MG63 (cell line): ENCODE results near the gene ELP6. TPM values are rescaled to one million over a fixed set of nuclear protein-coding genes. Genes with fewer than 3 reads are reported as not detected.
"Not testable (repeated sequence)": the region's sequence is repeated elsewhere in the genome, so short reads cannot be mapped to it uniquely, and the experiment has no call there.

Source experiments
- DNase-seq: peaks from one replicate; pipeline ENCODE4 v3.0.0-alpha.2; 2020
- H3K27me3 ChIP-seq: fragments of 250-450 bp; sonication (Bioruptor Pico); 2 replicates; pipeline ENCODE4 v1.5.1; 2020; ENCODE audit warnings: mild to moderate bottlenecking, moderate library complexity
- H3K36me3 ChIP-seq: fragments of 250-450 bp; sonication (Bioruptor Pico); 2 replicates; pipeline ENCODE4 v1.5.1; 2020; ENCODE audit warnings: mild to moderate bottlenecking, moderate library complexity
- H3K4me3 ChIP-seq: fragments of 250-450 bp; sonication (Bioruptor Pico); 2 replicates; pipeline ENCODE4 v1.5.1; 2020; ENCODE audit warnings: mild to moderate bottlenecking, moderate library complexity
- H3K9me3 ChIP-seq: fragments of 250-450 bp; sonication (Bioruptor Pico); 2 replicates; pipeline ENCODE4 v1.5.1; 2020; ENCODE audit warnings: mild to moderate bottlenecking, moderate library complexity
- total RNA-seq: library from RNA; depleted of rRNA; stranded (reverse); fragments of >200 nt; shearing (Covaris generic); gene quantifications from 2 replicates; pipeline ENCODE4 v1.2.3, GENCODE V29; 2014; ENCODE audit warnings: low replicate concordance

Gene ELP6
- total RNA-seq, 1 experiment from 2014 or later: 33.2 TPM

DNA sequence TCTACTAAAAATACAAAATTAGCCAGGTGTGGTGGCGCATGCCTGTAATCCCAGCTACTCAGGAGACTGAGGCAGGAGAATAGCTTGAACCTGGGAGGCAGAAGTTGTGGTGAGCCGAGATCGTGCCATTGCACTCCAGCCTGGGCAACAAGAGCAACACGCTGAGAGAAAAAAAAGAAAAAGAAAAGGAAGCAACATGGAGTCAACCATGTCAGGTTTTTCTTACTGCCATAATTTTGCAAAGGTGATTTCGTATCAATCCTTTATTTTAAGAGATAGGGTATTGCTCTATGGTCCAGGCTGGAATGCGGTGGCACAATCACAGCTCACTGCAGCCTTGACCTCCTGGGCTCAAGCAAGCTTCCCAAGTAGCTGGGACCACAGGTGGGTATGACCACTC, 33.2 kb downstream of the ELP6 start:
- H3K4me3 ChIP-seq, DNase-seq, H3K36me3 ChIP-seq, H3K9me3 ChIP-seq, H3K27me3 ChIP-seq: not testable (repeated sequence)

DNA sequence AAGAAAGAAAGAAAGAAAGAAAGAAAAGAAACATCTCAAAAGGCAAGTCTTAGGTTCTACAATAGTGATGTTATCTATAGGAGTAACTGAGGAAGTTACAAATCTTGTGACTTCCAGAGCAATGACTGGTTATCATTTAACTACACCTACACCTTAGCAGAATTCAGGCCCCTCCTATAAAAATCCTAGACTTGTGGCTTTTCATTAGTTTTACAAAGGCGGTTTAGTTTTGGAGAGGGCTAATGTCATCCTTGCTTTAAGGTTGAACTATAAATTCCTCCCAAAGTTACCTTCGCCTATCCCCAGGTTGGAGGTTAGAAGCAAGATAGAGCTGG, 33.7 kb downstream of the ELP6 start:
- H3K36me3 ChIP-seq: no peaks in the 10 kb centered on the region
- no peak for DNase-seq
- no peaks in the 10 kb centered on the region for H3K9me3 ChIP-seq
- H3K4me3 ChIP-seq: no peak overlapping the region
- H3K27me3 ChIP-seq: no peaks in the 10 kb centered on the region

- H3K27me3 ChIP-seq: no peaks in the 10 kb centered on the region
- no peaks in the 10 kb centered on the region for H3K36me3 ChIP-seq
- no peak overlapping the region for H3K4me3 ChIP-seq
- H3K9me3 ChIP-seq: no peaks in the 10 kb centered on the region
- DNase-seq: no peak
Measured at GRCh38 chr3:47478022-47478421, 35.5 kb downstream of the ELP6 start.

DNA sequence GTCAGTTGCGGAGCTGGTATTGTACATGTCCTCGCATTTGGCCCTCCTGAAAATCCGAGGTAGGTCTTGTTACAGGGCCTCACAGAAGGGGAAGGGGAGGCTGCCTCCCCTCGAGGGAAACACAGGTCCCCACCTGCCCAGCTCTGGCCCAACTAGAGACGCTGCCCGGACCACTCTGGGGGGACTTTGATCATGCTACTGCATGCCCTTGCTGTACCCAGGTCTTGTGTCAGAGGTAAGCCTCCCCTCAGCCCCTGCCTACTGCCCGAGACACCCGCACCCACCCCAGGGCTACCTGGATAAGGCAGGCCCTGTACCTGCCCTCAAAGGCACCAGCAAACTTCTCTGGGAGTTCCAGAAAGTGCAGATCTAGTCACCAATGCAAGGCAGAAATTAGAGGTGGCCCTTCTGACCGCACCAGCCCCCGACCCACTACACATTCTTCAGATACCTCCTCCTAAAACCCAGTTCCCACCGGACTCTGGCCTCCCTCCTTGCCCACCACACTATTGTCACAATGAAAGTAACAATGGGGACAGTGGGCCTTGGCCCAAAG, 36.8 kb downstream of the ELP6 start:
- DNase-seq: no peak
- H3K9me3 ChIP-seq: no peaks in the 10 kb centered on the region
- no peaks in the 10 kb centered on the region for H3K36me3 ChIP-seq
- peak overlapping the region; percentile 79 for H3K4me3 ChIP-seq
- no peaks in the 10 kb centered on the region for H3K27me3 ChIP-seq

DNA sequence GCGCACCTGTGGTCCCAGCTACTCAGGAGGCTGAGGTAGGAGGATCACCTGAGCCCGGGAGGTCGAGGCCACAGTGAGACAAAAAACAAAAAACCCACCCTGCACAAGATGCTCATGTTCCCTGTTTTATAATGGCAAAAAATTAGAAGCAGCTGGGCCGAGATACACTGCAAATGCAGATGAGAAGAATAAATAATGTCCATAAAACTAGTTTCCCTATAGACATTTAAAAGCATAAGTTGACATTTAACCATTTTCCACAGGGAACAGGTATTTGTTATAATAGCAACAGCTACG, 37.2 kb downstream of the ELP6 start:
- no peaks in the 10 kb centered on the region for H3K36me3 ChIP-seq
- no peaks in the 10 kb centered on the region for H3K9me3 ChIP-seq
- peak overlapping the region; percentile 79 for H3K4me3 ChIP-seq
- no peaks in the 10 kb centered on the region for H3K27me3 ChIP-seq
- no peak for DNase-seq

GRCh38 chr3:47475570-47476329, 37.8 kb downstream of the ELP6 start, which contains the start of gene SCAP:
SCAP (minus strand) TSS chr3:47475941; CDS start chr3:47442993, 32,948 bp downstream.
- DNase-seq: peak; percentile 86
- Histone ChIP-seq H3K4me3 (peak within 1 kb of the TSS; percentile 79), H3K9me3 (no peaks in the 10 kb centered on the region), H3K27me3 (no peaks in the 10 kb centered on the region), H3K36me3 (no peaks in the 10 kb centered on the region)

GRCh38 chr3:47475029-47475569, 38.4 kb downstream of the ELP6 start:
- H3K36me3 ChIP-seq: no peaks in the 10 kb centered on the region
- H3K27me3 ChIP-seq: no peaks in the 10 kb centered on the region
- DNase-seq: no peak
- H3K4me3 ChIP-seq: peak overlapping the region; percentile 79
- H3K9me3 ChIP-seq: no peaks in the 10 kb centered on the region

- Histone ChIP-seq H3K4me3 (no peak overlapping the region), H3K36me3 (no peaks in the 10 kb centered on the region; the same call in 1 of the 2 replicates), H3K27me3 (no peaks in the 10 kb centered on the region), H3K9me3 (no peaks in the 10 kb centered on the region)
- no peak for DNase-seq
Measured at GRCh38 chr3:47473391-47473790, 40.1 kb downstream of the ELP6 start.

GRCh38 chr3:47469616-47470015, 43.9 kb downstream of the ELP6 start:
- Histone ChIP-seq H3K27me3 (no peaks in the 10 kb centered on the region), H3K4me3 (no peak overlapping the region), H3K36me3 (peaks cover 3% of the 10 kb centered on the region), H3K9me3 (no peaks in the 10 kb centered on the region)
- no peak for DNase-seq

- H3K9me3 ChIP-seq, H3K36me3 ChIP-seq, DNase-seq, H3K4me3 ChIP-seq, H3K27me3 ChIP-seq: not testable (repeated sequence)
Measured at GRCh38 chr3:47468315-47468714, 45.2 kb downstream of the ELP6 start.

DNA sequence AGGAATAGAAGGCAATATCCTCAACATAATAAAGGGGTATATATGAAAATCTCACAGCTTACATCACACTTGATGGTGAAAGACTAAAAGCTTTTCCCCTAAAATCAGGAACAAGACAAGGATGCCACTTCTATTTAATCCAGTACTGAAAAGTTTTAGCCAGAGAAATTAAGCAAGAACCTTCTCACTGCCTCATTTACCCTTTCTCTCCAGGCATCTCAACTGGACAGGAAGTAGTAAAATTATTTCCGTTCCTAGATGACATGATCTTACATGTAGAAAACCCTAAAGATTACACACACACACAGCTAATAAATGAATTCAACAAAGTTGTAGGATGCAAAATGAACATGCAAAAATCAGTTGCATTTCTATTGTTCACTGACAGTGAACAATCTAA, 48.9 kb downstream of the ELP6 start:
- H3K36me3 ChIP-seq: peaks cover 3% of the 10 kb centered on the region
- no peaks in the 10 kb centered on the region for H3K27me3 ChIP-seq

DNA sequence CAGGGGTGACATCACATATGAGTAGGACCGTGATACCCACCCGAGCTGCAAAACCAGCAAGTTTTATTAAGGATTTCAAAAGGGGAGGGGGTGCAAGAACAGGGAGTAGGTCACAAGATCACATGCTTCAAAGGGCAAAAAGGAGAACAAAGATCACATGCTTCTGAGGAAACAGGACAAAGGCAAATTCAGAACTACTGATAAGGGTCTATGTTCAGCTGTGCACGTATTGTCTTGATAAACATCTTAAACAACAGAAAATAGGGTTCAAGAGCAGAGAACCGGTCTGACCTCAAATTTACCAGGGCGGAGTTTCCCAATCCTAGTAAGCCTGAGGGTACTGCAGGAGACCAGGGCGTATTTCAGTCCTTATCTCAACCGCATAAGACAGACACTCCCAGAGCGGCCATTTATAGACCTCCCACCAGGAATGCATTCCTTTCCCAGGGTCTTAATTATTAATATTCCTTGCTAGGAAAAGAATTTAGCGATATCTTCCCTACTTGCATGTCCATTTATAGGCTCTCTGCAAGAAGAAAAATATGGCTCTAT, 53.9 kb downstream of the ELP6 start:
- not testable (repeated sequence) for H3K27me3 ChIP-seq, H3K4me3 ChIP-seq, H3K36me3 ChIP-seq, H3K9me3 ChIP-seq, DNase-seq

More for the DNA sequence above, 48.9 kb downstream of the ELP6 start:
- Histone ChIP-seq H3K9me3 (no peaks in the 10 kb centered on the region; the same call in 1 of the 2 replicates), H3K4me3 (no peak overlapping the region)
- no peak for DNase-seq

- Histone ChIP-seq H3K4me3 (no peak overlapping the region), H3K9me3 (no peaks in the 10 kb centered on the region; the same call in 1 of the 2 replicates)
- no peak for DNase-seq
Measured at GRCh38 chr3:47456984-47457383, 56.5 kb downstream of the ELP6 start.

GRCh38 chr3:47455806-47456452, 57.6 kb downstream of the ELP6 start:
- no peaks in the 10 kb centered on the region for H3K27me3 ChIP-seq
- H3K36me3 ChIP-seq: no peaks in the 10 kb centered on the region; the same call in 1 of the 2 replicates
- H3K9me3 ChIP-seq: no peaks in the 10 kb centered on the region; the same call in 1 of the 2 replicates
- no peak overlapping the region for H3K4me3 ChIP-seq
- DNase-seq: no peak

More at GRCh38 chr3:47456984-47457383, 56.5 kb downstream of the ELP6 start:
- H3K27me3 ChIP-seq: no peaks in the 10 kb centered on the region
- H3K36me3 ChIP-seq: no peaks in the 10 kb centered on the region; the same call in 1 of the 2 replicates

- no peaks in the 10 kb centered on the region for H3K9me3 ChIP-seq
- no peak overlapping the region for H3K4me3 ChIP-seq
- no peak for DNase-seq
- no peaks in the 10 kb centered on the region for H3K27me3 ChIP-seq
- no peaks in the 10 kb centered on the region for H3K36me3 ChIP-seq
Measured at GRCh38 chr3:47452453-47453215, 60.9 kb downstream of the ELP6 start.
